HG02852 (cell line): ENCODE results near the gene SALL2.

Source experiments
- ATAC-seq: cut with Tn5 transposase; IDR thresholded peaks from one replicate; pipeline ENCODE4 v1.9.1; 2021; ENCODE audit warnings: mild to moderate bottlenecking, moderate library complexity; ENCODE audit not compliant: unreplicated experiment

SALL2 gene

GRCh38 chr14:21494902-21495762 lies 31.0 kb downstream of the SALL2 start:
- ATAC-seq: no peak

DNA sequence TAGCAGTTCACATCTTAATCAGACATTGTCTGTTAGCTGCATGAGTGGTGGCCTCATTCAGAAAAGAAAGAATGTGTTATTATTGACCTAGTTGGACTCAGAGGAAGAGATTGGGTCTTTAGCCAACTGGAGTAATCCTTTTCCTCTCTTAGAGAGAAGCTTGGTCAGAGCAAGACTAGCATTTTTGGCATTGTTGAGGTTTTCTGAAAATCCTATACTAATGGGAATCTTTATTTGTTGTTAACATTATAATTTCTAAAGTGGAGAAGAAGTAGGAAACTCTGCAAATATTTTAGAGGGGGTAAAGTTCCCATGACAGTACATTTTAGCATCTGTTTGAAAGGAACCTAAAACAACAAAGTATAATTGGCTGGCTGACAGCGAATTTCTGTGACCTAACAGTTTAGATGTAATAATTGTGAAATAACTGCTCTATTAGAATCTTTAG lies 39.5 kb downstream of the SALL2 start:
- ATAC-seq: no peak

DNA sequence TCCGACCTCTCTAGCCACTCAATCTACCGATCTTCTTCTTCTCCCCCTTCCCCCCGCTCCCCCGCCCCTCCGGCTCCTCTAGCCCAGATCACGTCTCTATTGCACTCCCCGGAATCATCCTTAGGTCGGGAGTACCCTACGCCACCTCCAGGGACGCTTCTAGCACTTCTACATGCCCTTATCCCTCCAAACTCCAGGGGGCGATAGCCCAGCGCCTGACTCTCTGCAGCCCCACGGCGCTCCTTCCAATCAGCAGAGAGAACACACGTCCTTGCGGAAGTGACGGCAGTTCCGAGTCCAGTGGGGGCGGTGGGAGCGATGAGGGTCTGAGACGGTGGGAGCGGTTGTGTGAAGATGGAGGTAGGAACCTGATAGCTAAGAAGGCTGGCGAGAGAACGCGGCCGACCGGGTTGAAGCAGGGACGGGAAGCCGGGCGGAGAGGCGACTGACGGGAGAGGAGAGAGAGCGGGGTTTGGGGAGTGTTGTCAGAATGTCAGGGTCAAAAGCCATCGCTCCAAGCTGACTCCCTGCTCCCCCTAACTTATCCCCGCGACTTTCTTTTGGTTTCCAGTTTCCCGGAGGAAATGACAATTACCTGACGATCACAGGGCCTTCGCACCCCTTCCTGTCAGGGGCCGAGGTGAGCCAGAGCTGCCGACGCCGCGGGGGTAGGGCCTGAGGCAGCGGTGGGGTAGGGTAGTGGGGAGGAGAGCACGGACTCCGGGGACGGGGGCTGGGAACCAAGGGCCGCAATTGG lies 49.0 kb downstream of the SALL2 start, which contains the start of the genes RAB2B and TOX4:
RAB2B (minus strand) TSS at position 35 of the 757 bp plus-strand sequence. CDS start 87 bp downstream, outside the sequence.
TOX4 (plus strand) TSS at position 271 of the 757 bp plus-strand sequence; CDS start at position 355, 84 bp downstream.
- peak; percentile 99 for ATAC-seq

DNA sequence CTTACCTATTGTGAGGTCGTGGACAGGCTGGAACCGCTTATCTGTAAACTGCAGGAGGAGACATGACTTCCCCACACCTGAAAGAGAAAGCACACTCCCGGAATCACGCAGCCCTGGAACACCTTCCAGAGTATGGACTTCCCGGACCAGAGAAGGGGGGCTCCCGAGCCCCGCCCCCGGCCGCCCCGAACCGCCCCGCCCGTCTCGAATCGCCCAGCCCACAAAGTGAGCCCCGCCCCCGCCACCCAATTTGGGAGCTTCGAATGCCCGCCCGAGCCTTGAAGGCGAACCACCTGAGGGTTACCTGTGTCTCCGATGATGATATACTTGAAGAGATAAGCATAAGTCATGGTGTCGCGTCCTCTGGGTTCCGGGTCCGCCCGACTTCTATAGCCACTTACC lies 49.6 kb downstream of the SALL2 start:
- ATAC-seq: peak; percentile 34

- no peak for ATAC-seq
Measured at GRCh38 chr14:21475767-21476522, 50.2 kb downstream of the SALL2 start.
